Pons (tissue), 1 donor: ENCODE data around the gene STH.
A peak's percentile ranks its signal among the peaks of the same experiment; 100 is the strongest.

ENCODE experiments used
- DNase-seq: peaks from one replicate; pipeline ENCODE4 v3.0.0-alpha.2; 2016; ENCODE audit warnings: low spot score

Gene STH

DNA sequence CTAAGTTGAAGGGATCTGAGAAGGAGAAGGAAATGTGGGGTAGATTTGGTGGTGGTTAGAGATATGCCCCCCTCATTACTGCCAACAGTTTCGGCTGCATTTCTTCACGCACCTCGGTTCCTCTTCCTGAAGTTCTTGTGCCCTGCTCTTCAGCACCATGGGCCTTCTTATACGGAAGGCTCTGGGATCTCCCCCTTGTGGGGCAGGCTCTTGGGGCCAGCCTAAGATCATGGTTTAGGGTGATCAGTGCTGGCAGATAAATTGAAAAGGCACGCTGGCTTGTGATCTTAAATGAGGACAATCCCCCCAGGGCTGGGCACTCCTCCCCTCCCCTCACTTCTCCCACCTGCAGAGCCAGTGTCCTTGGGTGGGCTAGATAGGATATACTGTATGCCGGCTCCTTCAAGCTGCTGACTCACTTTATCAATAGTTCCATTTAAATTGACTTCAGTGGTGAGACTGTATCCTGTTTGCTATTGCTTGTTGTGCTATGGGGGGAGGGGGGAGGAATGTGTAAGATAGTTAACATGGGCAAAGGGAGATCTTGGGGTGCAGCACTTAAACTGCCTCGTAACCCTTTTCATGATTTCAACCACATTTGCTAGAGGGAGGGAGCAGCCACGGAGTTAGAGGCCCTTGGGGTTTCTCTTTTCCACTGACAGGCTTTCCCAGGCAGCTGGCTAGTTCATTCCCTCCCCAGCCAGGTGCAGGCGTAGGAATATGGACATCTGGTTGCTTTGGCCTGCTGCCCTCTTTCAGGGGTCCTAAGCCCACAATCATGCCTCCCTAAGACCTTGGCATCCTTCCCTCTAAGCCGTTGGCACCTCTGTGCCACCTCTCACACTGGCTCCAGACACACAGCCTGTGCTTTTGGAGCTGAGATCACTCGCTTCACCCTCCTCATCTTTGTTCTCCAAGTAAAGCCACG, 28.3 kb downstream of the STH start:
- no peak for DNase-seq

- no peak for DNase-seq
These were observed 28.9 kb downstream of the STH start for GRCh38 chr17:46027976-46028325.

DNA sequence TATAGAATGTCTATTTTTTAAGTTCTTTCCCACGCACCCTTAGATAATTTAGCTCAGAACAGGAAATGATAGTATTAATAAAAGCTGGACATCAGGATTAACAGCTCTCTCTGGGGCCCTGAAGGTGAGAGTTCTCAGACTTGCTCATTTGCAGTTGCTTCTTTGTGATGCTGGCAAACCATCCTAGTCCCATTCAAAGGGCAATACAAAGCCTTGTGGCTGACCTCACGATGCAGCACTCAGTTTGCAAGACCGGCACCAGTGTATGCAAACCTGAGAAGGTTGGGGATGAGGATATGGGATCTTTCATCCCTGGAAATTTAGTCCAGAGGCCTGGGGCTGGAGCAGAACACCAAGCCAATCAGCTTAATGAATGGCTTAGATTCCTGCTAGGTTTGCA, 29.3 kb downstream of the STH start:
- no peak for DNase-seq

DNA sequence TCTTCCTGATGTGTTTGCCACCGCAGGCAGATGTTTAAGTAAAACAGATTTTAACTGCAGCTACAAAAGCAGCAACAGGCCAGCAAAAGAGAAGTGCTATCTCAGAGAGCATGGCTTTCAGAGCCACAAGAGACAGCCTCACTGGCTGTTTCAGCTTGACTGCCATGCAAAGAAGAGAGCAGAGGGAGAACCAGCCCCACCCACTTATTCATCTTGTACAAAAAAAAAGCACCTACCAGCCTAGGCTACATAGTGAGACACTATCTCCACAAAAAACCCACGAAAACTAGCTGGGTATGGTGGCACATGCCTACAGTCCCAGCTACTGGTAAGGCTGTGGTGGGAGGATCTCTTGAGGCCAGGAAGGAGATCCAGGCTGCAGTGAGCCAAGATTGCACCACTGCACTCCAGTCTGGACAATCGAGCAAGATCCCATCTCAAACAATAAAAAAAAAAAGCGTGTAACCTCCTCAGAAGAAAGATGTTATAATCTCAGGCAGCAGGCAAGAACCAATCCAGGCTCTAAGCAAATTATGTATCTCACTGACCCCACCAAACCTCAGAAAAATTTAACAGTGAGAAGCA, 30.0 kb downstream of the STH start:
- no peak for DNase-seq

DNA sequence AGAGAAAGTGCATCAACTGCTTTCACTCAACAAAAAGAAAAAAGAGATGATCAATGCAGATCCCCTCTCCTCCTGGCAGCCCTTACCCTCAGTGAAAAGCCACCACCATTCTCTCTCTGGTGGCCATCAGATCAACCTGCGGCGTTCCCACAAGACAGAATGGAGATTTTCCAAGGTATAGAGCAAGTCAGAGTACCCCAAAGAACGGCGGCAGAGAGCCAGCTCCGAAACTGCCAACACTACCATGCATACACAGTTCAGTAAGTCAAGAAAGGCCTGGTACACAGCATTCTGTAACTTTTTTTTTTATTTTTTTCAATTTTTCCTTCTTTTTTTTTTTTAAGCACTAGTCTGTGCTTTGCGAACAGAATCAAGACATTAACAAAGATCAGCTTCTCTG, 30.6 kb downstream of the STH start:
- DNase-seq, result no peak

DNA sequence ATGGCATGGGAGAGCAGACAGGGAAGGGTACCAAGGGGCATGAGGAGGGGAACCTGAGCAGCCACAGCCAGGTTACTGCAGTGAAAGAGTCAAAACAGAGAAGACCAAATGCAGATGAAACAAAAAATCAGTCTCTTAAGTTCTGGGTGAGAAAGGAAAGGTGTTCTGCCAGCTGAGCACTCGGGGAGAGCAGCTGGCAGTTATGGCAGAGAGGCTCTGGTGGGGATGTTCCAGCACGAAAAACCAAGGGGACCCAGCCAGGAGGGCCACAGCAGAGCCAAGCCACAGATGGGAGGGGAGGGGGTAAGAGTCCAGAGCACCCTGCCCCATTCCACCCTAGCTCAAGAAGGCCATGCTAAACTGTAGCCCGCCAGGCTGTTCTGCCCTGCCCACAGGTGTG, 31.7 kb downstream of the STH start:
- no peak for DNase-seq

DNA sequence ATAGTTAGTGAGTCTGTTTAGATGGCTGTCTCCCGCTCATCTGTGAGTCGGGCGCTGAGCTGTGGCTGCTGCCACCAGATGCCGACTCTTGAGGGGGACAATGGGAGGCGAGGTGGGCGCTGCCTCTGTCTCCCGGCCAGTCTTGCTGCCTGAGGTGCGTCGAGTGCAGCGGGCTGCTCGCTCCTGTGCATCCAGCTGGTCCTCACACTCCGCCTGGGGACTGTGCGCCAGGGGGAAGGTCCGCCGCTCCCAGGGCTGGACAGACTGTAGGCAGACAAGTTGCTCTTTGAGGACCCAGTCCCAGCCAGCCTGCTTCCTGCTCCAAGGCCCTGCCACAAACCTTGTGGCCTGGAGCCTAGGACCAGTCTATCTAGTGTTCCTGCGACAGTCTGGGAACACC, 32.4 kb downstream of the STH start:
- DNase-seq, result no peak

GRCh38 chr17:46031920-46032319, 32.9 kb downstream of the STH start:
- DNase-seq, result no peak

- no peak for DNase-seq
These were observed 33.9 kb downstream of the STH start for GRCh38 chr17:46032909-46033308.

DNA sequence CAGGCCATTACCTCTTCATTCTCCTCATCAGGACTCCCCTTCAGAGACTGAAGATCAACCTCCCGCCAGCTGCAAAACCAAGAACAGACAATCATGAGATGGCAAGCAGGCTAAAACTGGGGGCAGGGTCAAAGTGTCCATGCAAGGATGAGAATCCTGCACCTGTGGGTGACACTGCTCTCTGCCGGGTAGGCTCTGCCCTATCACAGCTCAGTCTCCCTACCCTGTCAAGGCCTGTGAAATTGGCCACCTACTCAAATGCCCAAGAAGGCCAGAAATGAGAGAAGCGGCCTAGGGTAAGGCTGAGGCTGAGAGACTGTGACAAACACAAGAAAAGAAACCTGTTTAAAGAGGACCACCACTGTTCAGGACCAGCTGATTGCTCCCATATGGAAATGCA, 34.3 kb downstream of the STH start:
- no peak for DNase-seq

DNA sequence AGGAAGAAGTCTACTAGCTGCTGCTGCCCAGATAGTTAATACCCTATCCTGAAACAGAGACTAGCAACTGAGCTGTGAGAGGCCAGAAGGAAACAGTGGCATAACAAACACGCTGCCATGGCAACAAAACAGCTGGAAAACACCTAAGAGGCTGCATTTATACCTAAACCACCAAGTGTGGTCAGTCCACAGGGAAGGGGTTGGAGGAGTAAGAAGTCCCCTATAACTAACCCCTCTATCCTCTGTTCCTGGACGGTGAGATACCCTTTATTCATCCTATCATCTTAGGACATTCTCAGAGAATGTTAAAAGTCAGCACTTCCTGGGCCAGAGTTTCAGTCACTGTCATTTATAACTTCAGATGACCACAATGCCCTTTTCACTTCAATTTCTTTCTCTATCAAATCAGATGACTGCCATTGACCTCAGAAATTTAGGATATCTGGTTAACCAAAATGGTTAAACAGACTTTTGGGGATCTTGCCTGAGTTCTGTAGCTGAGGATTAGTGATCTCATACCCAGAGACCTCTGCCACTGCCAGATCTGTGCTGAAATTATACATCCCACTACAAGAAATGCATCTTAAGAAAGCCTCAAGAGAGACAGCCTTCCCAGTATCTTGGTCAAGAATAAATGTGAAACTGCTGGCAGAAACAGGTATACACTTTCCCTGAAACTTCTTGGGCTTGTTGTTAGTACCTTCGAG, 36.2 kb downstream of the STH start:
- DNase-seq, result no peak

GRCh38 chr17:46036491-46036890, 37.4 kb downstream of the STH start:
- no peak for DNase-seq

- DNase-seq, result no peak
These were observed 38.7 kb downstream of the STH start for GRCh38 chr17:46037722-46038255.

- DNase-seq, result no peak
These were observed 39.4 kb downstream of the STH start for GRCh38 chr17:46038414-46038813.

- no peak for DNase-seq
These were observed 39.9 kb downstream of the STH start for GRCh38 chr17:46038937-46039336.

- no peak for DNase-seq
These were observed 40.6 kb downstream of the STH start for GRCh38 chr17:46039592-46040186.

DNA sequence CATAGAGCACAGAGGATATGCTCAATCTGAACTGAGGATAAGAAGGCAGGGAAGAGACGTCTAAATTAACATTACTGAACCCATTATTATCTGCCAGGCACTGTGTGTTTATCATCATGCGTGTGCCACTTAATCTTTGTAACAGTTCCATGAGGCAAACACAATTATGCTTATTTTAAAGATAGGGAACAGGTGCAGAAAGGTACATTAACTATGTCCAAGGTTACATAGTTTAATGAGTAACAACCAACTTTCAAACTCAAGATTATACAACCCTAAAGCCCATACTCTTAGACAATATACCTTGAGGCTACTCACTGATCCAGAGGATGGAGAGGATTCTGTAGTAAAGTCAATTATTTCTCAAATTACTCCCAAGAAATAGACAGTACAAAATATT, 43.2 kb downstream of the STH start:
- DNase-seq, result no peak

GRCh38 chr17:46042925-46043324, 43.9 kb downstream of the STH start:
- peak; percentile 64 for DNase-seq

DNA sequence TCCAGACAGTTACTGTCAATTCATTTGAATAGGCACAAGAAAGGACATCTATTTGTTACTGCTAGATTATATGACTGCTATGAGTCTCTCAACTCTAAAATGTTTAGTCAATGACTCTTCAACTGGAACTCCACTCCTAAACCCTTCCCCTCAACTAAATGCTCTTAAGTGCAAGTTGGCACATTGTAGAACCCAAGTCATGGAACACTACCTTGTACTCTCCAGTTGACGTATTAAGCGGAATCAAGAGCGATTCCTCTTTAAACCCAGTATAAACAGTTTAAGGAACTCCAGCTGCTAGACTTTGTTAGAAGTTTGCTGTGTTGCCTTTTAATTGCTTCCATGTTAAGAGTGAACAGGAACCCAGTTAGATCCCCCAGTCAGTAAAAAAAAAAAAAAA, 44.6 kb downstream of the STH start:
- no peak for DNase-seq

GRCh38 chr17:46044286-46044928, 45.4 kb downstream of the STH start:
- peak; percentile 97 for DNase-seq

DNA sequence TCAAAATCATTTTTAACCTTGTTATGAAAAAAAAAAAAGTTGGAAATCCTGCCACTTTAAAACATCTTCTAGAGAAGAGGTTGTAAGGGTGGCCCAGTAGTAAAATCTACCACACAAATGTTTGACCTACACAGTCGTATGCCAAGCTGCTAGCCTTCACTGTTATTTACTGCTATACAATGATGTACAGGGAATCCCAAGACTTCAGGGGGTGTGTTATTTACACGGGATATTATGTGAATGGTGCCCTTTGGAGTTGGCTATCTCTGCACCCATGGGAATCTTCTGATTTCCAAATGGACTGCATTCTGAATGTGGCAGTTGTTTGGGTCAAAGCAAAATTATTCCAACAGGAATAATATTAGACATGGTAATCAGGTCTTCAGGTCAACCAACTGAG, 45.9 kb downstream of the STH start:
- no peak for DNase-seq

- DNase-seq, result no peak
These were observed 46.6 kb downstream of the STH start for GRCh38 chr17:46045639-46046038.
